ENCODE measurements around the gene ERICH6. TPM values are rescaled to one million over a fixed set of nuclear protein-coding genes. Genes with fewer than 3 reads are reported as not detected.

Gene ERICH6
- polyA plus RNA-seq, 3 donors = 0.04 TPM; not detected in 2

GRCh38 chr3:150620002-150620689 is 83.6 kb downstream of the ERICH6 start:
- Mint-ChIP-seq H3K9me3 (peaks cover 0 to 1% (median 0%) of the 10 kb centered on the region in 7 donors), H3K4me1 (peaks cover 12% of the 10 kb centered on the region), H3K27ac (peak overlapping the region in 2 of 7 donors; percentile 26 to 68), H3K4me3 (no peak overlapping the region), H3K36me3 (peaks cover 30 to 35% of the 10 kb centered on the region in 2 donors), H3K27me3 (ENCODE audit: low read depth in 3 of 3) (no peaks in the 10 kb centered on the region)
- Histone ChIP-seq H3K4me2 (replicated peaks; ENCODE audit: extremely low read depth, low read length, poor library complexity, severe bottlenecking) (no peak overlapping the region), H2AFZ (ENCODE audit: insufficient read depth, low read depth, low read length, poor library complexity, severe bottlenecking) (no peak overlapping the region), H3K9ac (ENCODE audit: insufficient read depth, low read length, poor library complexity, severe bottlenecking) (no peak overlapping the region), H3K4me3 (replicated peaks in 1 of 3; ENCODE audit: low read depth in 2 of 3, low read length in 3 of 3) (no peak overlapping the region), H3K27me3 (ENCODE audit: control insufficient read depth in 2 of 2, insufficient read depth in 2 of 2, low read length in 2 of 2) (no peaks in the 10 kb centered on the region), H3K79me2 (ENCODE audit: insufficient read depth, low read length) (peaks cover 69% of the 10 kb centered on the region), H3K9me3 (replicated peaks in 1 of 2; ENCODE audit: control insufficient read depth in 1 of 2, insufficient read depth in 1 of 2, low read length in 2 of 2) (no peaks in the 10 kb centered on the region), H3K36me3 (replicated peaks in 1 of 2; ENCODE audit: control insufficient read depth in 1 of 2, insufficient read depth in 2 of 2, low read length in 2 of 2) (peaks cover 22 to 37% of the 10 kb centered on the region in 2 donors), H3K4me1 (ENCODE audit: control insufficient read depth in 1 of 2, insufficient read depth in 2 of 2, low read length in 2 of 2) (no peaks in the 10 kb centered on the region), H3K27ac (ENCODE audit: low read depth in 1 of 2, low read length in 2 of 2) (no peak overlapping the region), H4K20me1 (ENCODE audit: insufficient read depth, low read length) (peaks cover 85% of the 10 kb centered on the region)
- no peak for TF ChIP-seq CTCF (IDR thresholded peaks at IDR 0.05)
- 100% methylated on average over 1 of the region's 7 CpGs for WGBS (ENCODE audit: insufficient coverage)
- intact Hi-C loops (cut with micrococcal nuclease) = no loop called here
- no peak for DNase-seq

GRCh38 chr3:150613709-150614480 is 89.8 kb downstream of the ERICH6 start:
- H3K4me2 ChIP-seq (replicated peaks; ENCODE audit: extremely low read depth, low read length, poor library complexity, severe bottlenecking) = no peak overlapping the region
- peak overlapping the region in 2 of 7 donors; percentile 13 to 44 for H3K27ac Mint-ChIP-seq
- TF ChIP-seq CTCF (IDR thresholded peaks at IDR 0.05) = no peak
- H3K36me3 Mint-ChIP-seq = peaks cover 34 to 38% of the 10 kb centered on the region in 2 donors
- no peak overlapping the region for H2AFZ ChIP-seq (ENCODE audit: insufficient read depth, low read depth, low read length, poor library complexity, severe bottlenecking)
- no peak overlapping the region for H3K27ac ChIP-seq (ENCODE audit: low read depth in 1 of 2, low read length in 2 of 2)
- H3K36me3 ChIP-seq (replicated peaks in 1 of 2; ENCODE audit: control insufficient read depth in 1 of 2, insufficient read depth in 2 of 2, low read length in 2 of 2) = peaks cover 19 to 41% of the 10 kb centered on the region in 2 donors
- DNase-seq = no peak
- intact Hi-C loops (cut with micrococcal nuclease) = no loop called here
- no peak overlapping the region for H3K4me3 Mint-ChIP-seq
- H3K4me3 ChIP-seq (replicated peaks in 1 of 3; ENCODE audit: low read depth in 2 of 3, low read length in 3 of 3) = no peak overlapping the region
- no CpG with 5 or more reads among the region's 2 CpGs for WGBS (ENCODE audit: insufficient coverage)
- peaks cover 5 to 16% of the 10 kb centered on the region in 2 donors for H3K4me1 ChIP-seq (ENCODE audit: control insufficient read depth in 1 of 2, insufficient read depth in 2 of 2, low read length in 2 of 2)
- no peaks in the 10 kb centered on the region for H3K9me3 ChIP-seq (replicated peaks in 1 of 2; ENCODE audit: control insufficient read depth in 1 of 2, insufficient read depth in 1 of 2, low read length in 2 of 2)
- no peaks in the 10 kb centered on the region for H3K27me3 Mint-ChIP-seq (ENCODE audit: low read depth in 3 of 3)
- peaks cover 26% of the 10 kb centered on the region for H3K4me1 Mint-ChIP-seq
- peaks cover 0 to 2% (median 0%) of the 10 kb centered on the region in 7 donors for H3K9me3 Mint-ChIP-seq
- H3K9ac ChIP-seq (ENCODE audit: insufficient read depth, low read length, poor library complexity, severe bottlenecking) = no peak overlapping the region
- no peaks in the 10 kb centered on the region for H3K27me3 ChIP-seq (ENCODE audit: control insufficient read depth in 2 of 2, insufficient read depth in 2 of 2, low read length in 2 of 2)
- H4K20me1 ChIP-seq (ENCODE audit: insufficient read depth, low read length) = peaks cover 80% of the 10 kb centered on the region
- H3K79me2 ChIP-seq (ENCODE audit: insufficient read depth, low read length) = peaks cover 81% of the 10 kb centered on the region

Data from CD14-positive monocyte (primary cell).